Measurements from ENCODE around the gene ARL2BP. TPM values are rescaled to one million over a fixed set of nuclear protein-coding genes. Genes with fewer than 3 reads are reported as not detected.

ARL2BP gene
- total and polyA plus RNA-seq, 7 experiments from 2014 or later = 32.6 to 166 (median 56.9) TPM

DNA sequence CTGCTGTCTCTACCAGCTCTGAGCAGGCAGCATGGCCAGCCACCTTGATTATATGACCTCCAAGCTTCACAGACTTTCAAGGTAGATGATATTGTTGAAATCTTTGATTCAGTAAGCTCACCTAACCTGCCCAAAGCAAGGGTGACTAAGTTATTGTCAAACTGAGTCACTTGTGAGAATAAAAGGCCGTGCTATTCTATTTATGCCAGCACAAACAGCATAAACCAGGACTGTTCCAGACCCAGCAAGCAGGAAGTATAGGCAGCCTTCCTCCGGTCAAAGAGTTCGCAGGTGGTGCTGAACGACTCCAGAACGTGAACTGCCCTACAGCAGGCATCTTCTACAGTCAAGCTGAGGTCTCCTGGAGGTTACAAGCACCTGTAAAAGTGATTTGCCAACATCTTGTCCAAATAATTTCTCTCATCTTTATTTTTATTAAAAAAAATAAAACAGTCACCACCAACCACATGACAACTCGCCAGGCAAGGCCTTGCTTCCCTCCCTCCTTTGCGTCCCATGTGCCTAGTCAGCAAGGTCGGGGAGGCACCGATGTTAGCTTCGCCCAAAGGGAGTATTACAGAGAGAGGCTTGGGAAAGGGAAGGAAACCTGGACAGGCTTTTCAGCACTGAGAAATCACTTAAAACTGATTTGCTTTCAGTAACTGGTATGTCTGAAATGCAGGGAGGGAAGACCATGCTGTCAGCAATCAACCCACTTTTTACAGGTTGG lies 10.8 kb downstream of the ARL2BP start:
- Histone ChIP-seq H3K9me3 (ENCODE audit: control insufficient read depth in 2 of 3, low read length in 3 of 3) (no peaks in the 10 kb centered on the region), H3K4me3 (ENCODE audit: low read length) (no peak overlapping the region), H3K36me3 (ENCODE audit: control insufficient read depth in 2 of 3, insufficient read depth in 3 of 3, low read length in 3 of 3) (peaks cover 8 to 51% (median 16%) of the 10 kb centered on the region in 3 experiments), H3K27me3 (ENCODE audit: control insufficient read depth in 2 of 2, insufficient read depth in 2 of 2, low read length in 2 of 2) (no peaks in the 10 kb centered on the region), H3K4me1 (ENCODE audit: control insufficient read depth in 2 of 2, insufficient read depth in 2 of 2, low read length in 2 of 2) (peaks cover 0 to 10% of the 10 kb centered on the region in 2 donors), H3K27ac (ENCODE audit: low read depth, low read length) (no peak overlapping the region)
- H3K4me3 Mint-ChIP-seq = no peak overlapping the region
- DNase-seq (peak in 1 of 9 donors; percentile 2), ATAC-seq (no peak)
- peaks cover 7 to 27% (median 18%) of the 10 kb centered on the region in 5 donors for H3K36me3 Mint-ChIP-seq
- POLR2A ChIA-PET = interaction anchor here (0.9 to 1.2 kb wide), 3 partner anchors 13 to 191 kb away, joined by 3 read pairs; partner anchors contain the start of genes CIAPIN1 and COQ9
- H3K27me3 Mint-ChIP-seq = no peaks in the 10 kb centered on the region
- intact Hi-C loops (cut with micrococcal nuclease) = no loop called here
- H3K9me3 Mint-ChIP-seq = peaks cover 0 to 3% (median 0%) of the 10 kb centered on the region in 11 donors
- CTCF ChIA-PET = interaction anchor here (0.6 to 0.7 kb wide), 2 partner anchors 8 to 738 kb away, joined by 3 to 4 read pairs; no protein-coding TSS in a partner anchor
- H3K4me1 Mint-ChIP-seq = peaks cover 0 to 26% (median 17%) of the 10 kb centered on the region in 7 donors
- H3K27ac Mint-ChIP-seq = peak overlapping the region in 1 of 9 donors; percentile 36

DNA sequence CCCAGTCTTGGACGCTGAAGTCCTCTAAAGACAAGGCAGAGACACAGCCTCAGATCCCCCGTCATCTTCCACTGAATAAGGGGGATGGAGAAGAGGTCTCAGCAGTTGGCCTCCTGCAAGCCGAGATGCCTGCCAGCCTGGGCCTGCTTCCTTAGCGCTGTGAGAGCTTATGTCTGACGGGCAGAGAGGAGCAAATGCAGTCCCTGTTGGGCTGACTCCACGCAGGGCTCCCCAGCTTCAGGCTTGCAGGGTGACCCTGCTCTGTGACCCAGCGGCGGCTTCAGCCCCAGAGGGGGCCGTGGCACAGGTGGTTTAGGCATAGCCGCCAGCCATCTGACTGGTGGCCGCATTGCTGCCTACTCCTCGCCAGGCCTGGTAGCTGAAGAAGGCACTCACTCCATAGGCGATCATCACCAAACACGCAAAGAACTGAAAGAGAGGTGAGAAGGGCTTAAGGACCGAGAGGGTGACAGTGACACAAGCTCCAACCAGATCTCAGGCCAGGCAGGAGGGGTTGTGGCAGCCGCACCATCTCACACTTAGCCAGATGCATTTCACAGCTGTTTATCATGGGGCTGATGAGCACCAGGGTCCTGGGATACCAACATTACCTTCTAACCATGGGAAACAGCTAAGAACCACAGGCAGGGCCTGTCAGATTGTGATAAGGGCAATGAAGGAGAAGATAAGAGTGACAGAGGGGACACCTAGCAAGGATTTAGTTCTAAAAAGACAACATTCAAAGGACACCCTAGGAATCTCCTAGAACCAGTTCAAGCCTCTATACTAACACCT lies 11.7 kb downstream of the ARL2BP start:
- no peak overlapping the region for H3K4me3 ChIP-seq (ENCODE audit: low read length)
- H3K4me1 ChIP-seq (ENCODE audit: control insufficient read depth in 2 of 2, insufficient read depth in 2 of 2, low read length in 2 of 2) = peaks cover 0 to 10% of the 10 kb centered on the region in 2 donors
- no peak for ATAC-seq
- Mint-ChIP-seq H3K36me3 (peaks cover 7 to 20% (median 14%) of the 10 kb centered on the region in 5 donors), H3K4me3 (no peak overlapping the region), H3K9me3 (peaks cover 0 to 3% (median 0%) of the 10 kb centered on the region in 11 donors), H3K27me3 (no peaks in the 10 kb centered on the region), H3K4me1 (peaks cover 0 to 29% (median 19%) of the 10 kb centered on the region in 7 donors), H3K27ac (peak overlapping the region in 4 of 9 donors; percentile 36 to 59 (median 53))
- no peaks in the 10 kb centered on the region for H3K9me3 ChIP-seq (ENCODE audit: control insufficient read depth in 2 of 3, low read length in 3 of 3)
- DNase-seq = no peak
- no peak overlapping the region for H3K27ac ChIP-seq (ENCODE audit: low read depth, low read length)
- POLR2A ChIA-PET = interaction anchor here (1.2 kb wide), 2 partner anchors 9 to 190 kb away, joined by 3 to 4 read pairs; partner anchors contain the start of genes CIAPIN1 and COQ9
- peaks cover 8 to 41% (median 11%) of the 10 kb centered on the region in 3 experiments for H3K36me3 ChIP-seq (ENCODE audit: control insufficient read depth in 2 of 3, insufficient read depth in 3 of 3, low read length in 3 of 3)
- intact Hi-C loops (cut with micrococcal nuclease) = no loop called here
- CTCF ChIA-PET = no interaction called here
- no peaks in the 10 kb centered on the region for H3K27me3 ChIP-seq (ENCODE audit: control insufficient read depth in 2 of 2, insufficient read depth in 2 of 2, low read length in 2 of 2)

DNA sequence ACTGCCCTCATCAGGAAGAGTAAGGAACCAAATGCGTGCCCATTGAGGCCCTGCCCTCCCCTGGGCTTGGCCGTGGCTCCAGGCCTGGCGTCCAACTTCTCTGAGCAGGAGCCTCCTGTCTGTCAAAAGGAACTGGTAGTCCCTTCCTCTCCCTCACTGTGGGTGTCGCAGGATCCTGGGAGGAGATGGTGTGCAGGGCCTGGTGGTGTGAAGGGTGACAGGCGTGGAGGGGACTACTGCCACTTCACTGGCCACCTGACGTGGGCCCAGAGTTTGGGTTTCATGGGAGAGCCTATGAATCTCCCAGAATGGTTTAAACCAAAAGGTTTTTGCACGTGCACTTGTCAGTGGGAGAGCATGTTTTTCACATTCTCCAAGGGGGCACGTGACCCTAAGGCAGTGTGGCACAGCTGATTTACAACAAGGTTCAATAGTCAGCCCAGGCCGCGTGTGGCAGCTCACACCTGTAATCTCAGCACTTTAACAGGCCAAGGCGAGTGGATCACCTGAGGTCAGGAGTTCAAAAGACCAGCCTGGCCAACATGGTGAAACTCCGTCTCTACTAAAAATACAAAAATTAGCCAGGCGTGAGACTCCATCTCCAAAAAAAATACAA lies 12.5 kb downstream of the ARL2BP start:
- H3K27me3 ChIP-seq (ENCODE audit: control insufficient read depth in 2 of 2, insufficient read depth in 2 of 2, low read length in 2 of 2) = no peaks in the 10 kb centered on the region
- H3K9me3 ChIP-seq (ENCODE audit: control insufficient read depth in 2 of 3, low read length in 3 of 3) = no peaks in the 10 kb centered on the region
- H3K4me3 ChIP-seq (ENCODE audit: low read length) = no peak overlapping the region
- H3K4me1 Mint-ChIP-seq = peaks cover 0 to 26% (median 20%) of the 10 kb centered on the region in 7 donors
- peaks cover 1 to 33% (median 5%) of the 10 kb centered on the region in 3 experiments for H3K36me3 ChIP-seq (ENCODE audit: control insufficient read depth in 2 of 3, insufficient read depth in 3 of 3, low read length in 3 of 3)
- H3K27ac Mint-ChIP-seq = peak overlapping the region in 3 of 9 donors; percentile 58 to 97 (median 59)
- DNase-seq (no peak), ATAC-seq (no peak)
- peaks cover 0 to under 1% (median 0%) of the 10 kb centered on the region in 11 donors for H3K9me3 Mint-ChIP-seq
- intact Hi-C loops (cut with micrococcal nuclease) = no loop called here
- H3K4me1 ChIP-seq (ENCODE audit: control insufficient read depth in 2 of 2, insufficient read depth in 2 of 2, low read length in 2 of 2) = peaks cover 0 to 10% of the 10 kb centered on the region in 2 donors
- ChIA-PET POLR2A (interaction anchor here (1.2 kb wide), 2 partner anchors 9 to 189 kb away, joined by 3 to 4 read pairs; partner anchors contain the start of genes CIAPIN1 and COQ9), CTCF (no interaction called here)
- H3K27ac ChIP-seq (ENCODE audit: low read depth, low read length) = no peak overlapping the region
- peaks cover 1 to 12% (median 8%) of the 10 kb centered on the region in 5 donors for H3K36me3 Mint-ChIP-seq
- H3K4me3 Mint-ChIP-seq = no peak overlapping the region
- H3K27me3 Mint-ChIP-seq = no peaks in the 10 kb centered on the region

DNA sequence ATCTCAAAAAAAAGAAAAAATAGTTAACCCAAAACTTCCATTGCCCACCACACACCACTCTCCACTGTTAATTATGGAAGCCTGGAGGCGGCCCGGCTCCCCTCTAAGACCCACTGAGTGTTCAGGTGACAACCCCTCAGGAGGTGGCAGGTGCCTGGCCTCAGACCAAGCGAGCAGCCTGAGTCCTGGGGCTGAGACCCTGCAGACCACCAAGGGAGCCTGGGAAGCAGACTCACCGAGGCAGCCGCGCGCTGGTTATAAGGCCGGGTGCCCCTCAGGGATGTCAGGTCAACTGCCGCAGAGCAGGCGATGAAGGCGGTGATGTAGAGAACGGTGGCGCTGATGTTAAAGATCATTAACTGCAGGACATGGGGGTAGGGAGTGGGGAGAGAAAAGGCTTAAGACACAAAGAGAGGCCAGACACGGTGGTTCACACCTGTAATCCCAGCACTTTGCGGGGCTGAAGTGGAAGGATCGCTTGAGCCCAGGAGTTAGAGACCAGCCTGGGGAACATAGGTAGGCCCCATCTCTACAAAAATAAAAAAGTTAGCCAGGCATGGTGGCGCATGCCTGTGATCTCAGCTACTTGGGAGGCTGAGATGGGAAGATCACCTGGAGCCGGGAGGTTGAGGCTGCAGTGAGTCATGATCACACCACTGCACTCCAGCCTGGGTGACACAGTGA lies 13.3 kb downstream of the ARL2BP start:
- no peaks in the 10 kb centered on the region for H3K27me3 ChIP-seq (ENCODE audit: control insufficient read depth in 2 of 2, insufficient read depth in 2 of 2, low read length in 2 of 2)
- ChIA-PET CTCF (no interaction called here), POLR2A (no interaction called here)
- H3K4me1 Mint-ChIP-seq = peaks cover 3 to 27% (median 21%) of the 10 kb centered on the region in 7 donors
- H3K27ac ChIP-seq (ENCODE audit: low read depth, low read length) = no peak overlapping the region
- no peak overlapping the region for H3K4me3 ChIP-seq (ENCODE audit: low read length)
- H3K36me3 ChIP-seq (ENCODE audit: control insufficient read depth in 2 of 3, insufficient read depth in 3 of 3, low read length in 3 of 3) = peaks cover 0 to 25% (median 5%) of the 10 kb centered on the region in 3 experiments
- no peaks in the 10 kb centered on the region for H3K27me3 Mint-ChIP-seq
- H3K4me1 ChIP-seq (ENCODE audit: control insufficient read depth in 2 of 2, insufficient read depth in 2 of 2, low read length in 2 of 2) = peaks cover 0 to 10% of the 10 kb centered on the region in 2 donors
- H3K36me3 Mint-ChIP-seq = peaks cover 0 to 5% (median 2%) of the 10 kb centered on the region in 5 donors
- peak overlapping the region in 1 of 10 donors; percentile 38 for H3K4me3 Mint-ChIP-seq
- intact Hi-C loops (cut with micrococcal nuclease) = no loop called here
- no peaks in the 10 kb centered on the region for H3K9me3 Mint-ChIP-seq
- peak overlapping the region in 4 of 9 donors; percentile 43 to 97 (median 86) for H3K27ac Mint-ChIP-seq
- no peak for ATAC-seq
- DNase-seq = no peak
- no peaks in the 10 kb centered on the region for H3K9me3 ChIP-seq (ENCODE audit: control insufficient read depth in 2 of 3, low read length in 3 of 3)

DNA sequence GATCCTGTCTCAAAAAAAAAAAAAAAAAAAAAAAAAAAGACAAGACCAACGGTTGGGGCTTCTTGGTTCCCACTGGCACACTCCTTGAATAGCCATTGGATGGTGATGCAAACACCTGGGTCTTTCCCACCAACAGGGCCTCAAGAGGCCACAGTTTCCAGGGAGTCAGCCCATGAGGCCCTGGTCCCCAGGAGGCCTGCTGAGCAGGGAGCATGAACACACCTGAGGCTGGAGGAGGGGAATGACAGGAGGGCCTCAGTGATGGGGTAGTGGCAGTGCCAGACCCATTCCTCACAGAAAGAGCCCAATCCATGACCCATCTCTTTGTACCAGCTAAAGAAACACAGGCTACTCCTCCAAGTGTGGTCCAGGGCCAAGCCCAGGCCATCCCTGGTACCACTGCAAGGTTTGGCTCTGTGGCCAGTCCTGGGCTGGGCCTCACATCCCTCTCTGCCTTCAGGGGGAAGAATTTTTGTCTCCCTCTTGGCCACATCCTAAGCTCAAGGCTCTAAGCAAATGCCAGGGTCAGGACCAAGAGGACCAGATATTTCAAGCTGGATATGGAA lies 13.9 kb downstream of the ARL2BP start:
- no peaks in the 10 kb centered on the region for H3K9me3 Mint-ChIP-seq
- peaks cover 3 to 27% (median 21%) of the 10 kb centered on the region in 7 donors for H3K4me1 Mint-ChIP-seq
- Histone ChIP-seq H3K4me3 (ENCODE audit: low read length) (no peak overlapping the region), H3K27me3 (ENCODE audit: control insufficient read depth in 2 of 2, insufficient read depth in 2 of 2, low read length in 2 of 2) (no peaks in the 10 kb centered on the region), H3K27ac (ENCODE audit: low read depth, low read length) (no peak overlapping the region), H3K4me1 (ENCODE audit: control insufficient read depth in 2 of 2, insufficient read depth in 2 of 2, low read length in 2 of 2) (peaks cover 0 to 10% of the 10 kb centered on the region in 2 donors), H3K36me3 (ENCODE audit: control insufficient read depth in 2 of 3, insufficient read depth in 3 of 3, low read length in 3 of 3) (peaks cover 0 to 21% (median 5%) of the 10 kb centered on the region in 3 experiments), H3K9me3 (ENCODE audit: control insufficient read depth in 2 of 3, low read length in 3 of 3) (no peaks in the 10 kb centered on the region)
- peak overlapping the region in 1 of 10 donors; percentile 40 for H3K4me3 Mint-ChIP-seq
- peak overlapping the region in 3 of 9 donors; percentile 25 to 97 (median 81) for H3K27ac Mint-ChIP-seq
- POLR2A ChIA-PET = interaction anchor here (0.7 kb wide), 1 partner anchor 872 kb away, joined by 4 read pairs; no protein-coding TSS in a partner anchor
- intact Hi-C loops (cut with micrococcal nuclease) = no loop called here
- ATAC-seq (no peak), DNase-seq (no peak)
- no peaks in the 10 kb centered on the region for H3K27me3 Mint-ChIP-seq
- H3K36me3 Mint-ChIP-seq = peaks cover 0 to 5% (median 0%) of the 10 kb centered on the region in 5 donors
- CTCF ChIA-PET = interaction anchor here (0.7 kb wide), 1 partner anchor 14 kb away, joined by 3 read pairs; the partner anchor contains the start of gene ARL2BP
